OCI-LY1 (cell line): ENCODE results near the gene FBXO4.

Experiments used
- EZH2 ChIP-seq: fragments of 200-600 bp; sonication (generic), shearing (Covaris generic); IDR thresholded peaks from 2 replicates; pipeline ENCODE4 v1.8.0; 2017; ENCODE audit warnings: borderline replicate concordance, mixed run types, mild to moderate bottlenecking, antibody characterized with exemption, low read length, moderate library complexity, mixed read lengths
- TF ChIP-seq, protein P1 (sequence below): fragments of 200-600 bp; sonication (generic), shearing (Covaris generic); IDR thresholded peaks from 2 replicates; pipeline ENCODE4 v1.5.1; 2017; ENCODE audit warnings: mild to moderate bottlenecking, antibody characterized with exemption, low read length, moderate library complexity, mixed read lengths

- TF ChIP-seq, protein P1, sequence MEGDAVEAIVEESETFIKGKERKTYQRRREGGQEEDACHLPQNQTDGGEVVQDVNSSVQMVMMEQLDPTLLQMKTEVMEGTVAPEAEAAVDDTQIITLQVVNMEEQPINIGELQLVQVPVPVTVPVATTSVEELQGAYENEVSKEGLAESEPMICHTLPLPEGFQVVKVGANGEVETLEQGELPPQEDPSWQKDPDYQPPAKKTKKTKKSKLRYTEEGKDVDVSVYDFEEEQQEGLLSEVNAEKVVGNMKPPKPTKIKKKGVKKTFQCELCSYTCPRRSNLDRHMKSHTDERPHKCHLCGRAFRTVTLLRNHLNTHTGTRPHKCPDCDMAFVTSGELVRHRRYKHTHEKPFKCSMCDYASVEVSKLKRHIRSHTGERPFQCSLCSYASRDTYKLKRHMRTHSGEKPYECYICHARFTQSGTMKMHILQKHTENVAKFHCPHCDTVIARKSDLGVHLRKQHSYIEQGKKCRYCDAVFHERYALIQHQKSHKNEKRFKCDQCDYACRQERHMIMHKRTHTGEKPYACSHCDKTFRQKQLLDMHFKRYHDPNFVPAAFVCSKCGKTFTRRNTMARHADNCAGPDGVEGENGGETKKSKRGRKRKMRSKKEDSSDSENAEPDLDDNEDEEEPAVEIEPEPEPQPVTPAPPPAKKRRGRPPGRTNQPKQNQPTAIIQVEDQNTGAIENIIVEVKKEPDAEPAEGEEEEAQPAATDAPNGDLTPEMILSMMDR, result no peak
- no peak for TF ChIP-seq EZH2
Observed at GRCh38 chr5:41893074-41893851, 31.8 kb upstream of the FBXO4 start.
